K562 (cell line): ENCODE measurements around the gene TYRO3. TPM values are rescaled to one million over a fixed set of nuclear protein-coding genes. Genes with fewer than 3 reads are reported as not detected.

Experiments
- CCNT2 ChIP-seq: IDR thresholded peaks from 2 replicates; pipeline ENCODE4 v1.6.1; 2011; ENCODE audit warnings: borderline replicate concordance, low read depth, mild to moderate bottlenecking, moderate library complexity, mixed read lengths, low read length; ENCODE audit not compliant: insufficient read length; ENCODE audit errors: extremely low read depth
- CREB3L1 ChIP-seq: fragments of 450-650 bp; IDR thresholded peaks from 2 replicates; pipeline ENCODE4 v1.6.1; 2014; ENCODE audit warnings: low read depth, mild to moderate bottlenecking, moderate library complexity, borderline replicate concordance
- EGR1 ChIP-seq: fragments of 450-650 bp; conservative IDR thresholded peaks from 2 replicates; pipeline ENCODE4 v1.6.1; 2017; ENCODE audit warnings: mild to moderate bottlenecking
- ELF1 ChIP-seq: fragments of 200-800 bp; sonication (Bioruptor generic); IDR thresholded peaks from 2 replicates; pipeline ENCODE4 v1.6.1; 2016; ENCODE audit warnings: missing genetic modification characterization, missing compliant biosample characterization
- ERF ChIP-seq: fragments of 450-650 bp; formaldehyde crosslinking; IDR thresholded peaks from 2 replicates; pipeline ENCODE4 v1.4.0; 2020; ENCODE audit warnings: mild to moderate bottlenecking, mixed read lengths
- GATA2 ChIP-seq: sonication (generic); formaldehyde crosslinking; IDR thresholded peaks from 2 replicates; pipeline ENCODE4 v1.4.0; 2020; ENCODE audit warnings: mild to moderate bottlenecking, missing genetic modification reagents
- HDAC2 ChIP-seq: fragments of 450-650 bp; IDR thresholded peaks from 2 replicates; pipeline ENCODE4 v1.6.1; 2016; ENCODE audit warnings: mild to moderate bottlenecking
- HMGN3 ChIP-seq: IDR thresholded peaks from 2 replicates; pipeline ENCODE4 v1.6.1; 2011; ENCODE audit warnings: borderline replicate concordance, low read depth, mild to moderate bottlenecking, mixed read lengths, low read length; ENCODE audit not compliant: insufficient read length; ENCODE audit errors: extremely low read depth
- KLF13 ChIP-seq: fragments of 450-650 bp; IDR thresholded peaks from 2 replicates; pipeline ENCODE4 v1.6.1; 2016; ENCODE audit warnings: missing genetic modification characterization, low read depth, mild to moderate bottlenecking, missing compliant biosample characterization, moderate library complexity, borderline replicate concordance
- LCOR ChIP-seq: sonication (generic); formaldehyde crosslinking; IDR thresholded peaks from 2 replicates; pipeline ENCODE4 v1.8.0; 2022; ENCODE audit warnings: mild to moderate bottlenecking, missing genetic modification reagents
- LEF1 ChIP-seq: fragments of 450-650 bp; IDR thresholded peaks from 2 replicates; pipeline ENCODE4 v1.6.1; 2016; ENCODE audit warnings: mild to moderate bottlenecking
- MNT ChIP-seq, 2 experiments: fragments of 450-650 bp; conservative IDR thresholded peaks; 2 replicates each; pipeline ENCODE4 v1.6.1; 2017; ENCODE audit warnings: mild to moderate bottlenecking in 2 of 2, moderate library complexity in 2 of 2
- MTA3 ChIP-seq: fragments of 450-650 bp; formaldehyde crosslinking; IDR thresholded peaks from 2 replicates; pipeline ENCODE4 v1.6.1; 2017; ENCODE audit warnings: mild to moderate bottlenecking, borderline replicate concordance
- POLR2B ChIP-seq: fragments of 450-650 bp; IDR thresholded peaks from 2 replicates; pipeline ENCODE4 v1.6.1; 2018; ENCODE audit warnings: low read depth; ENCODE audit not compliant: partially characterized antibody
- TAL1 ChIP-seq: fragments of 450-650 bp; IDR thresholded peaks from 2 replicates; pipeline ENCODE4 v1.6.1; 2016; ENCODE audit warnings: mild to moderate bottlenecking
- TFAP4 ChIP-seq: sonication (generic); formaldehyde crosslinking; IDR thresholded peaks from 2 replicates; pipeline ENCODE4 v1.8.0; 2022; ENCODE audit warnings: missing genetic modification reagents, mild to moderate bottlenecking, moderate library complexity, borderline replicate concordance
- ZBTB17 ChIP-seq: fragments of 450-650 bp; formaldehyde crosslinking; IDR thresholded peaks from 2 replicates; pipeline ENCODE4 v1.4.0; 2020; ENCODE audit warnings: mild to moderate bottlenecking
- ZNF174 ChIP-seq: fragments of 250-450 bp; sonication (Bioruptor Pico); IDR thresholded peaks from 2 replicates; pipeline ENCODE4 v1.4.0; 2020; ENCODE audit warnings: mild to moderate bottlenecking
- ZNF511 ChIP-seq: sonication (generic); formaldehyde crosslinking; IDR thresholded peaks from 2 replicates; pipeline ENCODE4 v1.8.0; 2022; ENCODE audit warnings: mild to moderate bottlenecking, missing genetic modification reagents
- ZNF584 ChIP-seq: fragments of 200-800 bp; sonication (Bioruptor generic); IDR thresholded peaks from 2 replicates; pipeline ENCODE4 v1.6.1; 2016; ENCODE audit warnings: low read depth, mild to moderate bottlenecking, missing genetic modification characterization, missing compliant biosample characterization
- ZNF695 ChIP-seq: fragments of 450-650 bp; formaldehyde crosslinking; IDR thresholded peaks from 2 replicates; pipeline ENCODE4 v1.4.0; 2020; ENCODE audit warnings: mild to moderate bottlenecking, moderate library complexity
- polyA plus RNA-seq, 8 experiments: library from polyadenylated mRNA; depleted of rRNA in 4 of 8; stranded (reverse) in 5 of 8; unstranded in 3 of 8; fragments of >200 nt; fragmentation: Nextera tagmentation in 2 of 8; fragmentation: Illumina TruSeq in 1 of 8; extraction: Ambion mirVana in 2 of 8; extraction: Trizol in 1 of 8; gene quantifications; 2 replicates each; pipeline versions ENCODE4 v1.2.1 to v1.2.3, GENCODE V29; 2011 to 2014; ENCODE audit warnings: inconsistent platforms in 1 of 8, missing spikeins in 1 of 8
- total RNA-seq, 7 experiments: library from RNA; depleted of rRNA in 6 of 7; stranded (reverse); fragments of >200 nt in 6 of 7; fragmentation: Illumina TruSeq in 2 of 7; extraction: Trizol in 2 of 7; gene quantifications; 2 replicates each; pipeline versions ENCODE4 v1.2.1 to v1.2.3, GENCODE V29; 2011 to 2021; ENCODE audit warnings: low replicate concordance in 1 of 7
- TF ChIP-seq, protein P1 (sequence below): fragments of 450-650 bp; formaldehyde crosslinking; IDR thresholded peaks from 2 replicates; pipeline ENCODE4 v1.4.0; 2020; ENCODE audit warnings: mild to moderate bottlenecking, moderate library complexity

Gene TYRO3
- total and polyA plus RNA-seq, 9 of the 15 experiments (the other 6 are each of a cell fraction or from before 2014, with no cell fraction given): 2.6 to 39.6 (median 18.6) TPM

- TF ChIP-seq ZNF511 (CRISPR knock-in tag): peak; percentile 36; the same call in 1 of the 2 replicates
- no peak for TF ChIP-seq ZNF695
- TF ChIP-seq ZNF174: no peak
- TF ChIP-seq, protein P1, sequence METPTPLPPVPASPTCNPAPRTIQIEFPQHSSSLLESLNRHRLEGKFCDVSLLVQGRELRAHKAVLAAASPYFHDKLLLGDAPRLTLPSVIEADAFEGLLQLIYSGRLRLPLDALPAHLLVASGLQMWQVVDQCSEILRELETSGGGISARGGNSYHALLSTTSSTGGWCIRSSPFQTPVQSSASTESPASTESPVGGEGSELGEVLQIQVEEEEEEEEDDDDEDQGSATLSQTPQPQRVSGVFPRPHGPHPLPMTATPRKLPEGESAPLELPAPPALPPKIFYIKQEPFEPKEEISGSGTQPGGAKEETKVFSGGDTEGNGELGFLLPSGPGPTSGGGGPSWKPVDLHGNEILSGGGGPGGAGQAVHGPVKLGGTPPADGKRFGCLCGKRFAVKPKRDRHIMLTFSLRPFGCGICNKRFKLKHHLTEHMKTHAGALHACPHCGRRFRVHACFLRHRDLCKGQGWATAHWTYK (CRISPR knock-in tag): peak; percentile 74; the same call in 1 of the 2 replicates
- peak; percentile 73; the same call in 1 of the 2 replicates for TF ChIP-seq HDAC2
- TF ChIP-seq TAL1: no peak
- no peak for TF ChIP-seq ZNF584
- TF ChIP-seq ELF1 (tag): peak; percentile 45; the same call in 1 of the 2 replicates
- peak; percentile 88; the same call in 1 of the 2 replicates for TF ChIP-seq LCOR (CRISPR knock-in tag)
- peak; percentile 65; the same call in 1 of the 2 replicates for TF ChIP-seq CREB3L1
- peak; percentile 94 for TF ChIP-seq TFAP4 (CRISPR knock-in tag)
- peak; percentile 50 for TF ChIP-seq CCNT2
- 0 out of 2 replicates have a peak, but pooled peaks have one; percentile 14 for TF ChIP-seq LEF1
- no peak for TF ChIP-seq ERF (CRISPR knock-in tag)
- peak; percentile 36 for TF ChIP-seq HMGN3
- TF ChIP-seq GATA2: 0 out of 2 replicates have a peak, but pooled peaks have one; percentile 12
- no peak for TF ChIP-seq ZBTB17 (CRISPR knock-in tag)
- TF ChIP-seq MNT (conservative IDR thresholded peaks at IDR 0.05): peak; percentile 75 to 87
- peak; percentile 42; the same call in 1 of the 2 replicates for TF ChIP-seq EGR1
- peak; percentile 39 for TF ChIP-seq POLR2B
- TF ChIP-seq MTA3: peak; percentile 63; the same call in 1 of the 2 replicates
- peak; percentile 76; the same call in 1 of the 2 replicates for TF ChIP-seq KLF13 (tag)
Measured at GRCh38 chr15:41513506-41514227, 45.3 kb upstream of the TYRO3 start, which contains the start of gene LTK (continued).
